ENCODE results near the gene UBA1. TPM values are rescaled to one million over a fixed set of nuclear protein-coding genes. Genes with fewer than 3 reads are reported as not detected.
A peak's percentile ranks its signal among the peaks of the same experiment; 100 is the strongest.

The UBA1 gene
- total and polyA plus RNA-seq, 2 of the 8 experiments (the other 6 are each of a cell fraction or from before 2014, with no cell fraction given) = 313 to 458 TPM

- no peak overlapping the region for H4K5ac ChIP-seq (ENCODE audit: insufficient read length, low read depth, low read length)
- H3K9ac ChIP-seq (replicated peaks in 1 of 4; ENCODE audit: extremely low read depth in 1 of 4, low read depth in 3 of 4, low read length in 3 of 4) = peak overlapping the region; percentile 60 to 95 (median 80)
- H3K4me2 ChIP-seq (ENCODE audit: insufficient read depth in 1 of 2, low read depth in 2 of 2, low read length in 2 of 2) = peak overlapping the region; percentile 65 to 92
- H4K91ac ChIP-seq (replicated peaks; ENCODE audit: insufficient read length, low read length) = no peak overlapping the region
- H3K27me3 ChIP-seq (replicated peaks in 1 of 4; ENCODE audit: control insufficient read depth in 3 of 4, extremely low read depth in 1 of 4, insufficient read depth in 3 of 4, low read length in 3 of 4) = no peaks in the 10 kb centered on the region
- no peak overlapping the region for H2BK15ac ChIP-seq (ENCODE audit: low read length)
- no peak overlapping the region for H3K23ac ChIP-seq (ENCODE audit: insufficient read length)
- peak overlapping the region; percentile 80; the same call in 1 of the 2 replicates for H3K27ac ChIP-seq (ENCODE audit: low read depth, low read length)
- H3K9me3 ChIP-seq (ENCODE audit: insufficient read depth in 2 of 2, low read depth in 1 of 2, low read length in 1 of 2) = no peaks in the 10 kb centered on the region
- H3K14ac ChIP-seq (ENCODE audit: insufficient read length) = no peak overlapping the region
- H3K4me3 ChIP-seq (ENCODE audit: extremely low read depth in 1 of 4, insufficient read depth in 2 of 4, low read depth in 3 of 4, low read length in 4 of 4) = peak overlapping the region; percentile 74 to 97 (median 84)
- H2BK120ac ChIP-seq (replicated peaks; ENCODE audit: low read depth, low read length) = no peak overlapping the region
- no peak overlapping the region for H3K56ac ChIP-seq (replicated peaks; ENCODE audit: insufficient read length, low read depth, low read length)
- H4K8ac ChIP-seq (ENCODE audit: extremely low read depth, insufficient read depth, low read length) = peak overlapping the region; percentile 9; the same call in 1 of the 2 replicates
- TF ChIP-seq PHF8 (conservative IDR thresholded peaks at IDR 0.05; ENCODE audit: low read depth, low read length) = 0 out of 2 replicates have a peak, but pooled peaks have one; percentile 59
- TF ChIP-seq TAF1 (IDR thresholded peaks at IDR 0.05; ENCODE audit: low read depth, low read length) = no peak
- H3K4ac ChIP-seq (replicated peaks; ENCODE audit: insufficient read length, low read depth, low read length) = no peak overlapping the region
- H2AK5ac ChIP-seq (ENCODE audit: low read depth, low read length) = 0 out of 2 replicates have a peak overlapping the region, but pooled peaks have one; percentile 39
- peaks cover 19 to 51% of the 10 kb centered on the region in 2 experiments for H3K79me2 ChIP-seq (ENCODE audit: control insufficient read depth in 1 of 2, insufficient read depth in 2 of 2, low read length in 2 of 2)
- H3K23me2 ChIP-seq (ENCODE audit: low read depth, low read length) = peaks cover 9% of the 10 kb centered on the region; the same call in 1 of the 2 replicates
- peaks cover 2% of the 10 kb centered on the region; the same call in 1 of the 2 replicates for H3K79me1 ChIP-seq (ENCODE audit: low read depth, low read length)
- no peak overlapping the region for H2AFZ ChIP-seq (ENCODE audit: low read length)
- peak overlapping the region; percentile 48; the same call in 1 of the 2 replicates for H3K18ac ChIP-seq (ENCODE audit: extremely low read depth, low read length)
- DNase-seq (ENCODE audit: low read depth in 1 of 2, low spot score in 2 of 2) = no peak
- ChIA-PET POLR2A (ENCODE audit: partially characterized antibody) (interaction anchor here (0.6 to 3.9 kb wide), 10 partner anchors 9 to 854 kb away, joined by 3 to 28 read pairs (median 4); partner anchors contain the start of gene RGN), CTCF (ENCODE audit: partially characterized antibody) (interaction anchor here (0.7 to 1.6 kb wide), 6 partner anchors 7 to 86 kb away, joined by 3 to 4 read pairs (median 4); no protein-coding TSS in a partner anchor)
- H2BK12ac ChIP-seq (ENCODE audit: low read depth, low read length) = no peak overlapping the region; the same call in 1 of the 2 replicates
- peaks cover 11 to 13% of the 10 kb centered on the region in 2 experiments for H4K20me1 ChIP-seq (replicated peaks in 1 of 2; ENCODE audit: control insufficient read depth in 1 of 2, insufficient read depth in 2 of 2, low read length in 2 of 2)
- H3K4me1 ChIP-seq (replicated peaks in 1 of 4; ENCODE audit: control insufficient read depth in 3 of 4, insufficient read depth in 4 of 4, low read length in 3 of 4) = peaks cover 0 to 6% (median 2%) of the 10 kb centered on the region in 4 experiments; a peak in 4 of 7 replicates
- FAIRE-seq = peak; percentile 84
- H3K36me3 ChIP-seq (ENCODE audit: control insufficient read depth in 2 of 4, insufficient read depth in 4 of 4, low read length in 3 of 4) = peaks cover 0 to 10% (median 4%) of the 10 kb centered on the region in 4 experiments; a peak in 4 of 8 replicates
- WGBS, 2 experiments (ENCODE audit: extremely low coverage in 1 of 2, insufficient coverage in 1 of 2, insufficient read length in 1 of 2, insufficient replicate concordance in 2 of 2, low coverage in 1 of 2, low lambda C conversion rate in 2 of 2, missing lambda C conversion rate in 1 of 2) = 20% methylated on average over 16 of the region's 46 CpGs; no CpG with 5 or more reads in 1 of the 2 experiments
- no peak overlapping the region for H2BK20ac ChIP-seq (ENCODE audit: low read length)
- peak overlapping the region; percentile 66; the same call in 1 of the 2 replicates for H2BK5ac ChIP-seq (ENCODE audit: low read depth, low read length)
These were observed 49.6 kb upstream of the UBA1 start for GRCh38 chrX:47143894-47144625.

Measured in H1 (cell line).